DND-41 (cell line): ENCODE results near the gene MKX.

Experiments used
- ATAC-seq: fragments of 200-7000 bp; cut with Tn5 transposase; 3 replicates; pipeline ENCODE4 v1.9.1; 2021; ENCODE audit warnings: low read depth; ENCODE audit not compliant: insufficient read depth
- DNase-seq: peaks from one replicate; pipeline ENCODE4 v3.0.0-alpha.2; 2020
- H2AFZ ChIP-seq: 2 replicates; pipeline ENCODE4 v1.6.0; 2012; ENCODE audit warnings: low read depth, low read length
- H3K27ac ChIP-seq: 2 replicates; pipeline ENCODE4 v1.5.1; 2012; ENCODE audit warnings: low read length, inconsistent platforms
- H3K27me3 ChIP-seq: fragments of 200-600 bp; sonication (generic); 2 replicates; pipeline ENCODE4 v1.6.0; 2012; ENCODE audit warnings: low read length, mild to moderate bottlenecking, inconsistent platforms; ENCODE audit not compliant: insufficient read depth, poor library complexity
- H3K36me3 ChIP-seq: 2 replicates; pipeline ENCODE4 v1.5.1; 2012; ENCODE audit warnings: low read length, inconsistent platforms; ENCODE audit not compliant: insufficient read depth
- H3K4me1 ChIP-seq: 2 replicates; pipeline ENCODE4 v1.5.1; 2012; ENCODE audit warnings: mild to moderate bottlenecking, low read length; ENCODE audit not compliant: insufficient read depth
- H3K4me2 ChIP-seq: 2 replicates; pipeline ENCODE4 v1.6.0; 2012; ENCODE audit warnings: mild to moderate bottlenecking, moderate library complexity, low read length, inconsistent platforms; ENCODE audit not compliant: insufficient read depth
- H3K4me3 ChIP-seq, 2 experiments: fragments of 200-600 bp in 1 of 2; shearing (Covaris generic) in 1 of 2; 2 replicates each; pipeline ENCODE4 v1.5.1; 2012 to 2016; ENCODE audit warnings: inconsistent platforms in 2 of 2, low read length in 2 of 2, mild to moderate bottlenecking in 2 of 2, low read depth in 1 of 2, moderate library complexity in 1 of 2
- H3K79me2 ChIP-seq: 2 replicates; pipeline ENCODE4 v1.6.0; 2012; ENCODE audit warnings: low read length, inconsistent platforms; ENCODE audit not compliant: insufficient read depth
- H3K9ac ChIP-seq: 2 replicates; pipeline ENCODE4 v1.6.0; 2012; ENCODE audit warnings: low read depth, mild to moderate bottlenecking, inconsistent platforms, low read length, moderate library complexity
- H3K9me3 ChIP-seq: 2 replicates; pipeline ENCODE4 v1.5.1; 2012; ENCODE audit warnings: low read length, moderate library complexity, mild to moderate bottlenecking, inconsistent platforms; ENCODE audit not compliant: insufficient read depth, severe bottlenecking
- H4K20me1 ChIP-seq: 2 replicates; pipeline ENCODE4 v1.6.0; 2012; ENCODE audit warnings: low read length; ENCODE audit not compliant: insufficient read depth
- EZH2 ChIP-seq: IDR thresholded peaks from 3 replicates; pipeline ENCODE4 v1.6.1; 2012; ENCODE audit warnings: borderline replicate concordance, low read depth, mild to moderate bottlenecking, moderate library complexity, low read length, inconsistent platforms; ENCODE audit not compliant: severe bottlenecking
- TF ChIP-seq, protein P1 (sequence below): IDR thresholded peaks from 2 replicates; pipeline ENCODE4 v1.5.1; 2012; ENCODE audit warnings: borderline replicate concordance, low read length, moderate library complexity, mild to moderate bottlenecking; ENCODE audit not compliant: poor library complexity, severe bottlenecking; ENCODE audit errors: extremely low read depth

Gene MKX

DNA sequence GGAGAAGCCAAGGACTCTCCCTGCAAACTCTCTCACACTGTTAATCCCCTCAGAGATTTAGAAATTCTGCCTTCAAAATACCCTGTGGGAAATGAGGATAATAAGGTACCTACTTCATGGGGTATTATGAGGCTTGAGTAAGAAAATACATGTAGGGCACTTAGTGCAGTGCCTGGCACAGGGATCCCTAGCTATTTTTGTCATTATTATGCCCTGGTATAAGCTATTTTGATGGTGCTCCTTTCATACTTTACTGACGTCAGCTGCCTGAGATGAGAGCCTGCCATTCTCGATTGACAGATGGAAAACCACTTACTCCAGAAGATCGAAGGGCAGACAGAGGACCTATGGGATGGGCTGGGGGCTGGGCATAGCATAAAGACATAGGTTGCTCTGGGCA lies 30.1 kb downstream of the MKX start:
- DNase-seq (no peak), ATAC-seq (no peak)
- no peaks in the 10 kb centered on the region for H4K20me1 ChIP-seq
- H3K27me3 ChIP-seq = peaks cover 7% of the 10 kb centered on the region
- H3K36me3 ChIP-seq = no peaks in the 10 kb centered on the region
- TF ChIP-seq, protein P1, sequence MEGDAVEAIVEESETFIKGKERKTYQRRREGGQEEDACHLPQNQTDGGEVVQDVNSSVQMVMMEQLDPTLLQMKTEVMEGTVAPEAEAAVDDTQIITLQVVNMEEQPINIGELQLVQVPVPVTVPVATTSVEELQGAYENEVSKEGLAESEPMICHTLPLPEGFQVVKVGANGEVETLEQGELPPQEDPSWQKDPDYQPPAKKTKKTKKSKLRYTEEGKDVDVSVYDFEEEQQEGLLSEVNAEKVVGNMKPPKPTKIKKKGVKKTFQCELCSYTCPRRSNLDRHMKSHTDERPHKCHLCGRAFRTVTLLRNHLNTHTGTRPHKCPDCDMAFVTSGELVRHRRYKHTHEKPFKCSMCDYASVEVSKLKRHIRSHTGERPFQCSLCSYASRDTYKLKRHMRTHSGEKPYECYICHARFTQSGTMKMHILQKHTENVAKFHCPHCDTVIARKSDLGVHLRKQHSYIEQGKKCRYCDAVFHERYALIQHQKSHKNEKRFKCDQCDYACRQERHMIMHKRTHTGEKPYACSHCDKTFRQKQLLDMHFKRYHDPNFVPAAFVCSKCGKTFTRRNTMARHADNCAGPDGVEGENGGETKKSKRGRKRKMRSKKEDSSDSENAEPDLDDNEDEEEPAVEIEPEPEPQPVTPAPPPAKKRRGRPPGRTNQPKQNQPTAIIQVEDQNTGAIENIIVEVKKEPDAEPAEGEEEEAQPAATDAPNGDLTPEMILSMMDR = no peak
- TF ChIP-seq EZH2 = no peak
- no peaks in the 10 kb centered on the region for H3K9me3 ChIP-seq
- no peak overlapping the region for H3K4me3 ChIP-seq
- no peaks in the 10 kb centered on the region for H3K4me1 ChIP-seq
- no peak overlapping the region for H3K4me2 ChIP-seq
- H2AFZ ChIP-seq = no peak overlapping the region
- no peaks in the 10 kb centered on the region for H3K79me2 ChIP-seq
- no peak overlapping the region for H3K27ac ChIP-seq
- no peak overlapping the region for H3K9ac ChIP-seq

DNA sequence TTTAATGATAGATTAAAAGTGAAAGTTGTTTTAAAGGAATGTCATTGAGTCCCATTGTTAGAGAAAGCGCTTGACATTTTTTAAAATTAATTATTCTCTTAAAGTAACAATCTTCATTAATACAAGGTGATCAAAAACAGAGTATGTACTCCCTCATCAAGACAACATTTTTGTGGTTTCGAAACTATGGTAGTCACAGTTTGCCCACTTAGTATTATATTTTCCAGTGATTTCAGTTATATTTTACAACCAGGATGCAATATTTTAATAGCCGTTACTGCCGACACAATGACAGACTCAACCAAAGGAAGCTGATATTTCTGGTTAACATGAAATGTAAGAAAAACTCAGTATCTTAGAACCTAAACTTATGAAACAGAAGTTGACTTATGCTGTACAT lies 31.3 kb downstream of the MKX start:
- H4K20me1 ChIP-seq = no peaks in the 10 kb centered on the region
- H2AFZ ChIP-seq = no peak overlapping the region
- H3K36me3 ChIP-seq = no peaks in the 10 kb centered on the region
- no peak overlapping the region for H3K4me2 ChIP-seq
- no peak overlapping the region for H3K4me3 ChIP-seq
- TF ChIP-seq, protein P1 = no peak
- TF ChIP-seq EZH2 = no peak
- H3K27me3 ChIP-seq = peaks cover 6% of the 10 kb centered on the region
- H3K27ac ChIP-seq = no peak overlapping the region
- DNase-seq (no peak), ATAC-seq (no peak)
- no peak overlapping the region for H3K9ac ChIP-seq
- no peaks in the 10 kb centered on the region for H3K4me1 ChIP-seq
- no peaks in the 10 kb centered on the region for H3K79me2 ChIP-seq
- no peaks in the 10 kb centered on the region for H3K9me3 ChIP-seq

DNA sequence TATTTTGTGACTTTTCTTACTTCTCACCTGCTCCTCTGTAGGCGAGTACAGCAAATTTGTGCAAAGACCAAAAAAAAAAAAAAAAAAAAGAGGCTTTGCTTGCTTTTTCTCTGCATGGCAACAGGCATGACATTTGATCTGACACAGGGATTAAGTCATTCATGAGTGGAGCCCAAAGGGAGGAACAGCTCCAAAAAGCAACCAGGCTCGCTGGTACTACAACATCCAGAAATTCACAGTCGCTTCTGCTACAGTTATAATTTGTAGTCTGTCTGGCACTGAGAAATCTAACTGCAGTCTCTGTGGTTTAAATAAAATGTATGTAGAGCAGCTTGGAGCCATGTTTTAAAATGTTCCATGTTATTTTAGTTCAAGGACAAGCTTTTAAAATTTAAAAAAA lies 31.7 kb downstream of the MKX start:
- no peak overlapping the region for H3K9ac ChIP-seq
- H2AFZ ChIP-seq = no peak overlapping the region
- no peak for ATAC-seq
- H3K79me2 ChIP-seq = no peaks in the 10 kb centered on the region
- H4K20me1 ChIP-seq = no peaks in the 10 kb centered on the region
- H3K36me3 ChIP-seq = no peaks in the 10 kb centered on the region
- no peak for TF ChIP-seq EZH2
- TF ChIP-seq, protein P1 = no peak
- no peaks in the 10 kb centered on the region for H3K9me3 ChIP-seq
- DNase-seq = no peak
- H3K4me1 ChIP-seq = no peaks in the 10 kb centered on the region
- H3K27ac ChIP-seq = no peak overlapping the region
- peaks cover 2% of the 10 kb centered on the region for H3K27me3 ChIP-seq
- no peak overlapping the region for H3K4me2 ChIP-seq
- no peak overlapping the region for H3K4me3 ChIP-seq

DNA sequence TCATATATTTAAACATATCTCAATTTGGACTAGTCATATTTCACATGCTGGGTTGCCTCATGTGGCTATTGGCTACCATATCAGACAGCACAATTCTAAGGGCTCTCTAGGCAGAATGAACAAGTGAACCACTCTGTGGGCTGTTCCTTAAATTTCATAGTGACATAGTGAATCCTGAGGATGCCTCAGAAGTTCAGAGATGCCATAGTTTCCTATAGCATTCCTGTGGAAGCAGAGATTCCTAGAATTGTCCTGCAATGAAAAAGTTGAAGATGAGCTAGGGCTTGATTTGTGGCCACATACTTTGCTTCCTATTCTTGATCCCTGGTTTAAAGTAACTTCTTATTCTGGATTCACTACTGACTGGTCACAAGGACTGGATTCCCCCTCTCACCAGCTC lies 35.6 kb downstream of the MKX start:
- Histone ChIP-seq H3K27ac (no peak overlapping the region), H3K4me3 (no peak overlapping the region), H3K4me1 (no peaks in the 10 kb centered on the region), H3K36me3 (no peaks in the 10 kb centered on the region), H3K9me3 (no peaks in the 10 kb centered on the region), H2AFZ (no peak overlapping the region), H3K79me2 (no peaks in the 10 kb centered on the region), H3K4me2 (no peak overlapping the region), H3K9ac (no peak overlapping the region), H4K20me1 (no peaks in the 10 kb centered on the region), H3K27me3 (peaks cover under 1% of the 10 kb centered on the region)
- ATAC-seq (no peak), DNase-seq (no peak)
- no peak for TF ChIP-seq EZH2
- TF ChIP-seq, protein P1 = no peak
